H1 (cell line): Measurements from ENCODE around the gene CDR2. TPM values are rescaled to one million over a fixed set of nuclear protein-coding genes. Genes with fewer than 3 reads are reported as not detected.
A peak's percentile ranks its signal among the peaks of the same experiment; 100 is the strongest.

Experiments used
- CTCF ChIA-PET: fragments of 300-600 bp; sonication (Branson Sonifier 250); formaldehyde crosslinking; loops from one replicate; lab custom pipeline; 2021; ENCODE audit not compliant: partially characterized antibody; lab: Charles Lee
- POLR2A ChIA-PET: fragments of 300-600 bp; sonication (Branson Sonifier 250); formaldehyde crosslinking; loops from one replicate; lab custom pipeline; 2021; ENCODE audit warnings: inconsistent platforms; ENCODE audit not compliant: partially characterized antibody; lab: Charles Lee
- DNase-seq, 2 experiments: peaks; one replicate each; pipeline versions ENCODE4 v3.0.0 to v3.0.0-alpha.2; 2010 to 2022; ENCODE audit warnings: low spot score in 2 of 2, low read depth in 1 of 2, mixed read lengths in 1 of 2
- FAIRE-seq: peaks from 2 replicates; lab custom pipeline; 2011; peaks lifted over from hg19 to GRCh38; lab: Jason Lieb, UNC
- H2AFZ ChIP-seq: 2 replicates; pipeline ENCODE4 v1.8.1; 2012; ENCODE audit warnings: low read length, inconsistent platforms
- H2AK5ac ChIP-seq: 2 replicates; pipeline ENCODE4 v1.6.1; 2013; ENCODE audit warnings: low read depth, low read length
- H2BK120ac ChIP-seq: replicated peaks from 2 replicates; pipeline ENCODE3; 2013; ENCODE audit warnings: low read depth, low read length, inconsistent platforms
- H2BK12ac ChIP-seq: 2 replicates; pipeline ENCODE4 v1.6.1; 2013; ENCODE audit warnings: low read depth, low read length
- H2BK15ac ChIP-seq: 2 replicates; pipeline ENCODE4 v1.6.1; 2013; ENCODE audit warnings: low read length
- H2BK20ac ChIP-seq: 2 replicates; pipeline ENCODE4 v1.6.1; 2013; ENCODE audit warnings: low read length
- H2BK5ac ChIP-seq: 2 replicates; pipeline ENCODE4 v1.6.1; 2013; ENCODE audit warnings: low read depth, low read length
- H3K14ac ChIP-seq: 2 replicates; pipeline ENCODE4 v1.6.1; 2013; ENCODE audit warnings: inconsistent platforms; ENCODE audit not compliant: insufficient read length
- H3K18ac ChIP-seq: 2 replicates; pipeline ENCODE4 v1.6.1; 2013; ENCODE audit warnings: low read length; ENCODE audit errors: extremely low read depth
- H3K23ac ChIP-seq: 2 replicates; pipeline ENCODE4 v1.6.1; 2013; ENCODE audit warnings: inconsistent platforms; ENCODE audit not compliant: insufficient read length
- H3K23me2 ChIP-seq: 2 replicates; pipeline ENCODE4 v1.6.1; 2013; ENCODE audit warnings: low read depth, low read length
- H3K27ac ChIP-seq: 2 replicates; pipeline ENCODE4 v1.6.1; 2011; ENCODE audit warnings: low read depth, low read length, inconsistent platforms
- H3K27me3 ChIP-seq, 4 experiments: replicated peaks in 1 of 4; 1 replicate in 1 of 4; 2 replicates in 3 of 4; pipeline versions ENCODE4 v1.6.1 to v1.8.1; 2011 to 2013; ENCODE audit warnings: low read length in 3 of 4, mild to moderate bottlenecking in 3 of 4, inconsistent platforms in 2 of 4, mixed read lengths in 2 of 4, moderate library complexity in 1 of 4; ENCODE audit not compliant: control insufficient read depth in 3 of 4, insufficient read depth in 3 of 4; ENCODE audit errors: extremely low read depth in 1 of 4
- H3K36me3 ChIP-seq, 4 experiments: 2 replicates each; pipeline versions ENCODE4 v1.6.1 to v1.8.1; 2011 to 2013; ENCODE audit warnings: mild to moderate bottlenecking in 4 of 4, low read length in 3 of 4, moderate library complexity in 2 of 4, control low read depth in 1 of 4, inconsistent platforms in 1 of 4; ENCODE audit not compliant: insufficient read depth in 4 of 4, control insufficient read depth in 2 of 4
- H3K4ac ChIP-seq: replicated peaks from 2 replicates; pipeline ENCODE3; 2013; ENCODE audit warnings: low read length, low read depth, mixed read lengths, inconsistent platforms; ENCODE audit not compliant: insufficient read length
- H3K4me1 ChIP-seq, 4 experiments: replicated peaks in 1 of 4; 1 replicate in 1 of 4; 2 replicates in 3 of 4; pipeline versions ENCODE4 v1.6.1 to v1.8.1; 2011 to 2013; ENCODE audit warnings: low read length in 3 of 4, inconsistent platforms in 2 of 4, mixed read lengths in 1 of 4; ENCODE audit not compliant: insufficient read depth in 4 of 4, control insufficient read depth in 3 of 4
- H3K4me2 ChIP-seq, 2 experiments: 2 replicates each; pipeline versions ENCODE4 v1.6.1 to v1.8.1; 2011 to 2013; ENCODE audit warnings: low read depth in 2 of 2, low read length in 2 of 2, control low read depth in 1 of 2, inconsistent platforms in 1 of 2, mild to moderate bottlenecking in 1 of 2; ENCODE audit not compliant: insufficient read depth in 1 of 2
- H3K4me3 ChIP-seq, 4 experiments: fragments of 200-600, 300-600 bp in 1 of 4; sonication (generic), shearing (Covaris generic), sonication (Bioruptor Twin) in 1 of 4; 2 replicates each; pipeline versions ENCODE4 v1.5.1 to v1.8.1; 2011 to 2016; ENCODE audit warnings: low read length in 4 of 4, low read depth in 3 of 4, control low read depth in 2 of 4, inconsistent platforms in 2 of 4, mild to moderate bottlenecking in 2 of 4, mixed read lengths in 1 of 4, moderate library complexity in 1 of 4; ENCODE audit not compliant: insufficient read depth in 2 of 4; ENCODE audit errors: extremely low read depth in 1 of 4
- H3K56ac ChIP-seq: replicated peaks from 2 replicates; pipeline ENCODE3; 2013; ENCODE audit warnings: low read depth, mild to moderate bottlenecking, mixed read lengths, low read length, inconsistent platforms; ENCODE audit not compliant: insufficient read length
- H3K79me1 ChIP-seq: 2 replicates; pipeline ENCODE4 v1.6.1; 2013; ENCODE audit warnings: low read depth, low read length, control low read depth
- H3K79me2 ChIP-seq, 2 experiments: 2 replicates each; pipeline versions ENCODE4 v1.6.1 to v1.8.1; 2012 to 2013; ENCODE audit warnings: low read length in 2 of 2, mild to moderate bottlenecking in 2 of 2, inconsistent platforms in 1 of 2; ENCODE audit not compliant: insufficient read depth in 2 of 2, control insufficient read depth in 1 of 2
- H3K9ac ChIP-seq, 4 experiments: replicated peaks in 1 of 4; 1 replicate in 1 of 4; 2 replicates in 3 of 4; pipeline versions ENCODE4 v1.6.1 to v1.8.1; 2011 to 2013; ENCODE audit warnings: low read depth in 3 of 4, low read length in 3 of 4, control low read depth in 2 of 4, mild to moderate bottlenecking in 2 of 4, moderate library complexity in 2 of 4, inconsistent platforms in 1 of 4; ENCODE audit errors: extremely low read depth in 1 of 4
- H3K9me3 ChIP-seq, 2 experiments: 2 replicates each; pipeline versions ENCODE4 v1.6.1 to v1.8.1; 2012 to 2013; ENCODE audit warnings: mild to moderate bottlenecking in 2 of 2, moderate library complexity in 2 of 2, control low read depth in 1 of 2, inconsistent platforms in 1 of 2, low read depth in 1 of 2, low read length in 1 of 2, mixed read lengths in 1 of 2; ENCODE audit not compliant: insufficient read depth in 2 of 2
- H4K20me1 ChIP-seq, 2 experiments: replicated peaks in 1 of 2; 2 replicates each; pipeline versions ENCODE3 to v1.8.1; 2011 to 2013; ENCODE audit warnings: inconsistent platforms in 2 of 2, low read length in 2 of 2, mild to moderate bottlenecking in 1 of 2; ENCODE audit not compliant: insufficient read depth in 2 of 2, control insufficient read depth in 1 of 2
- H4K5ac ChIP-seq: 2 replicates; pipeline ENCODE4 v1.6.1; 2013; ENCODE audit warnings: low read length, low read depth, mixed read lengths, inconsistent platforms; ENCODE audit not compliant: insufficient read length
- H4K8ac ChIP-seq: 2 replicates; pipeline ENCODE4 v1.8.0; 2013; ENCODE audit warnings: mild to moderate bottlenecking, moderate library complexity, low read length, inconsistent platforms; ENCODE audit not compliant: insufficient read depth; ENCODE audit errors: extremely low read depth
- H4K91ac ChIP-seq: replicated peaks from 2 replicates; pipeline ENCODE3; 2013; ENCODE audit warnings: low read length, mixed read lengths, inconsistent platforms; ENCODE audit not compliant: insufficient read length
- ASH2L ChIP-seq: fragments of 200-600, 300-600 bp; sonication (generic); IDR thresholded peaks from one replicate; pipeline ENCODE4 v1.7.1; 2017; ENCODE audit warnings: low read length
- RAD21 ChIP-seq, 2 experiments: IDR thresholded peaks in 1 of 2; conservative IDR thresholded peaks in 1 of 2; 2 replicates each; pipeline ENCODE4 v1.6.1; 2011; ENCODE audit warnings: low read depth in 2 of 2, low read length in 2 of 2, improper control_type of control experiment in 1 of 2, inconsistent platforms in 1 of 2, mild to moderate bottlenecking in 1 of 2, moderate library complexity in 1 of 2
- SP1 ChIP-seq: IDR thresholded peaks from 2 replicates; pipeline ENCODE4 v1.6.1; 2011; ENCODE audit warnings: low read depth, low read length
- WGBS, 2 experiments: shearing (Covaris generic) in 1 of 2; methylation state at CpG; one replicate each; pipeline versions ENCODE4 v1.1.6 to v1.1.7; 2013 to 2015; ENCODE audit warnings: low lambda C conversion rate in 2 of 2, mixed read lengths in 2 of 2, inconsistent platforms in 1 of 2, low coverage in 1 of 2, missing lambda C conversion rate in 1 of 2; ENCODE audit not compliant: insufficient replicate concordance in 2 of 2, insufficient coverage in 1 of 2, insufficient read length in 1 of 2; ENCODE audit errors: extremely low coverage in 1 of 2, missing lambda C conversion rate in 1 of 2; 5-methylcytosine and 5-hydroxymethylcytosine counted together
- polyA plus RNA-seq, 7 experiments: library from polyadenylated mRNA; depleted of rRNA in 3 of 7; stranded (reverse) in 5 of 7; unstranded in 2 of 7; fragments of >200 nt in 5 of 7; fragments of 200-250 nt in 2 of 7; gene quantifications; 1 replicate in 5 of 7; 2 replicates in 1 of 7; 4 replicates in 1 of 7; pipeline versions ENCODE4 v1.2.1 to v1.2.3, GENCODE V29; 2011 to 2013; ENCODE audit warnings: missing spikeins in 2 of 7, mixed read lengths in 2 of 7
- total RNA-seq: library from RNA; stranded (reverse); fragmentation: NEBNext Ultra II Directional; extraction: Animal tissue kit (Norgen Biotek cat#: 25700); gene quantifications from 2 replicates; pipeline ENCODE4 v1.2.1, GENCODE V29; 2021

The CDR2 gene
- total and polyA plus RNA-seq, 2 of the 8 experiments (the other 6 are each of a cell fraction or from before 2014, with no cell fraction given): 16.3 to 34.9 TPM

GRCh38 chr16:22372882-22373661, 1.3 kb downstream of the CDR2 start:
- Histone ChIP-seq H4K5ac (no peak overlapping the region), H2BK20ac (no peak overlapping the region), H2BK15ac (no peak overlapping the region), H3K4ac (no peak overlapping the region), H3K27ac (no peak overlapping the region), H2AK5ac (no peak overlapping the region), H2AFZ (no peak overlapping the region), H3K9me3 (no peaks in the 10 kb centered on the region), H3K79me2 (peaks cover 14 to 53% of the 10 kb centered on the region in 2 experiments), H3K18ac (no peak overlapping the region), H2BK5ac (no peak overlapping the region), H3K4me3 (peak overlapping the region; percentile 86 to 93 (median 87)), H3K27me3 (no peaks in the 10 kb centered on the region; a peak in 4 of 7 replicates), H2BK12ac (no peak overlapping the region), H4K8ac (no peak overlapping the region), H4K91ac (no peak overlapping the region), H3K23me2 (peaks cover 13% of the 10 kb centered on the region), H3K23ac (no peak overlapping the region), H3K14ac (no peak overlapping the region), H3K79me1 (peaks cover 13% of the 10 kb centered on the region), H2BK120ac (no peak overlapping the region), H3K9ac (peak overlapping the region in 3 of 4 experiments; percentile 69 to 72 (median 70); a peak in 6 of 7 replicates), H3K36me3 (no peaks in the 10 kb centered on the region; a peak in 1 of 8 replicates), H3K56ac (no peak overlapping the region), H3K4me1 (peaks cover 0 to 7% (median 7%) of the 10 kb centered on the region in 4 experiments; a peak in 5 of 7 replicates), H3K4me2 (peak overlapping the region; percentile 78 to 92), H4K20me1 (peaks cover 0 to 13% of the 10 kb centered on the region in 2 experiments)
- ChIA-PET CTCF (interaction anchor here (0.6 to 1.8 kb wide), 4 partner anchors 8 to 1198 kb away, joined by 3 to 5 read pairs (median 4); no protein-coding TSS in a partner anchor), POLR2A (interaction anchor here (0.7 to 1.6 kb wide), 12 partner anchors 9 to 1271 kb away, joined by 3 to 10 read pairs (median 4); no protein-coding TSS in a partner anchor)
- TF ChIP-seq RAD21 (IDR thresholded peaks at IDR 0.05 in 1 of 2, conservative IDR thresholded peaks at IDR 0.05 in 1 of 2; ENCODE audit: low read depth in 2 of 2, low read length in 2 of 2) (no peak), ASH2L (no peak), SP1 (no peak)
- FAIRE-seq: no peak
- DNase-seq: no peak
- 37% methylated on average over 14 of the region's 14 CpGs; no CpG with 5 or more reads in 1 of the 2 experiments for WGBS, 2 experiments
